ENCODE measurements around the gene ATP23. TPM values are rescaled to one million over a fixed set of nuclear protein-coding genes. Genes with fewer than 3 reads are reported as not detected.

The ATP23 gene
- total RNA-seq, 1 experiment from 2014 or later = 10.3 TPM

- ATAC-seq (no peak), DNase-seq (ENCODE audit: low read depth, low spot score) (no peak)
- CTCF ChIA-PET = no interaction called here
- TF ChIP-seq SIN3A (IDR thresholded peaks at IDR 0.05; ENCODE audit: borderline replicate concordance, insufficient read depth, low read depth, low read length) = no peak
- no peak for TF ChIP-seq POLR2AphosphoS5 (IDR thresholded peaks at IDR 0.05; ENCODE audit: low read depth, low read length)
- TF ChIP-seq, protein P1, sequence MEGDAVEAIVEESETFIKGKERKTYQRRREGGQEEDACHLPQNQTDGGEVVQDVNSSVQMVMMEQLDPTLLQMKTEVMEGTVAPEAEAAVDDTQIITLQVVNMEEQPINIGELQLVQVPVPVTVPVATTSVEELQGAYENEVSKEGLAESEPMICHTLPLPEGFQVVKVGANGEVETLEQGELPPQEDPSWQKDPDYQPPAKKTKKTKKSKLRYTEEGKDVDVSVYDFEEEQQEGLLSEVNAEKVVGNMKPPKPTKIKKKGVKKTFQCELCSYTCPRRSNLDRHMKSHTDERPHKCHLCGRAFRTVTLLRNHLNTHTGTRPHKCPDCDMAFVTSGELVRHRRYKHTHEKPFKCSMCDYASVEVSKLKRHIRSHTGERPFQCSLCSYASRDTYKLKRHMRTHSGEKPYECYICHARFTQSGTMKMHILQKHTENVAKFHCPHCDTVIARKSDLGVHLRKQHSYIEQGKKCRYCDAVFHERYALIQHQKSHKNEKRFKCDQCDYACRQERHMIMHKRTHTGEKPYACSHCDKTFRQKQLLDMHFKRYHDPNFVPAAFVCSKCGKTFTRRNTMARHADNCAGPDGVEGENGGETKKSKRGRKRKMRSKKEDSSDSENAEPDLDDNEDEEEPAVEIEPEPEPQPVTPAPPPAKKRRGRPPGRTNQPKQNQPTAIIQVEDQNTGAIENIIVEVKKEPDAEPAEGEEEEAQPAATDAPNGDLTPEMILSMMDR (IDR thresholded peaks at IDR 0.05) = no peak
- TF ChIP-seq, protein P2, sequence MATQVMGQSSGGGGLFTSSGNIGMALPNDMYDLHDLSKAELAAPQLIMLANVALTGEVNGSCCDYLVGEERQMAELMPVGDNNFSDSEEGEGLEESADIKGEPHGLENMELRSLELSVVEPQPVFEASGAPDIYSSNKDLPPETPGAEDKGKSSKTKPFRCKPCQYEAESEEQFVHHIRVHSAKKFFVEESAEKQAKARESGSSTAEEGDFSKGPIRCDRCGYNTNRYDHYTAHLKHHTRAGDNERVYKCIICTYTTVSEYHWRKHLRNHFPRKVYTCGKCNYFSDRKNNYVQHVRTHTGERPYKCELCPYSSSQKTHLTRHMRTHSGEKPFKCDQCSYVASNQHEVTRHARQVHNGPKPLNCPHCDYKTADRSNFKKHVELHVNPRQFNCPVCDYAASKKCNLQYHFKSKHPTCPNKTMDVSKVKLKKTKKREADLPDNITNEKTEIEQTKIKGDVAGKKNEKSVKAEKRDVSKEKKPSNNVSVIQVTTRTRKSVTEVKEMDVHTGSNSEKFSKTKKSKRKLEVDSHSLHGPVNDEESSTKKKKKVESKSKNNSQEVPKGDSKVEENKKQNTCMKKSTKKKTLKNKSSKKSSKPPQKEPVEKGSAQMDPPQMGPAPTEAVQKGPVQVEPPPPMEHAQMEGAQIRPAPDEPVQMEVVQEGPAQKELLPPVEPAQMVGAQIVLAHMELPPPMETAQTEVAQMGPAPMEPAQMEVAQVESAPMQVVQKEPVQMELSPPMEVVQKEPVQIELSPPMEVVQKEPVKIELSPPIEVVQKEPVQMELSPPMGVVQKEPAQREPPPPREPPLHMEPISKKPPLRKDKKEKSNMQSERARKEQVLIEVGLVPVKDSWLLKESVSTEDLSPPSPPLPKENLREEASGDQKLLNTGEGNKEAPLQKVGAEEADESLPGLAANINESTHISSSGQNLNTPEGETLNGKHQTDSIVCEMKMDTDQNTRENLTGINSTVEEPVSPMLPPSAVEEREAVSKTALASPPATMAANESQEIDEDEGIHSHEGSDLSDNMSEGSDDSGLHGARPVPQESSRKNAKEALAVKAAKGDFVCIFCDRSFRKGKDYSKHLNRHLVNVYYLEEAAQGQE (IDR thresholded peaks at IDR 0.05; ENCODE audit: insufficient read depth in 1 of 2, low read depth in 2 of 2, low read length in 1 of 2) = no peak
- TF ChIP-seq TCF7L2 (IDR thresholded peaks at IDR 0.05; ENCODE audit: low read depth, low read length) = no peak
- Histone ChIP-seq H3K27ac (ENCODE audit: low read length) (no peak overlapping the region), H3K27me3 (ENCODE audit: control insufficient read depth, insufficient read depth, low read length) (no peaks in the 10 kb centered on the region), H3K4me1 (ENCODE audit: control insufficient read depth, insufficient read depth, low read length) (peaks cover 23% of the 10 kb centered on the region), H3K9me3 (ENCODE audit: control insufficient read depth, insufficient read depth, low read depth, low read length) (no peaks in the 10 kb centered on the region), H3K36me3 (ENCODE audit: control insufficient read depth, insufficient read depth, low read length) (no peaks in the 10 kb centered on the region), H3K4me3 (ENCODE audit: low read depth in 2 of 2, low read length in 2 of 2) (no peak overlapping the region)
- in situ Hi-C loops (cut with HindIII; ENCODE audit: low pct_unique_long_range_greater_than_20kb, low sequenced_read_pairs) = no loop called here
- intact Hi-C loops (cut with micrococcal nuclease; ENCODE audit: unreplicated experiment) = no loop called here
- POLR2A ChIA-PET = interaction anchor here (0.8 kb wide), 1 partner anchor 73 kb away, joined by 4 read pairs; no protein-coding TSS in a partner anchor
- BruUV-seq (replicated peaks) = no TSS peak
Measured at GRCh38 chr12:57902478-57902969, 38.8 kb upstream of the ATP23 start.

DNA sequence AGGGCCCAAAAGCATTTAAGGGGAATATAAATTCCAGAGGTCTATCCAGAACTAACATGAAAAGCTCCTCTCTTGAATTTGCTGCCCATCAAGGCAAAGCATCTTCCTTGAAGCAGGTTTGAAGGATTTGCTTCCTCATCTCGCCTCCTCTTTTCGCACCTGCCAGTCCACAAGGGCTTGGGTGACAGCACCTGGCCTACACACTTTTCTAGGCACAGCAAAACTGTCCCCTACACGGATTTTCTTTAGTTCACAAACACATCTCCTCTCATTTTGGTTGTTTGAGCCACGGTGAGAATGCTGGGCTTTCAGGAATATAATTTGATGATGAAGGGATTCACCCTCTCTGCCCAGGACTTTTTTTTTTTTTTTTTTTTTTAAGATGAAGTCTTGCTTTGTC is 36.9 kb upstream of the ATP23 start:
- intact Hi-C loops (cut with micrococcal nuclease; ENCODE audit: unreplicated experiment) = no loop called here
- POLR2A ChIA-PET = interaction anchor here (0.6 kb wide), 1 partner anchor 132 kb away, joined by 9 read pairs; the partner anchor contains the start of gene METTL1
- H3K27me3 ChIP-seq (ENCODE audit: control insufficient read depth, insufficient read depth, low read length) = no peaks in the 10 kb centered on the region
- no peaks in the 10 kb centered on the region for H3K36me3 ChIP-seq (ENCODE audit: control insufficient read depth, insufficient read depth, low read length)
- no peaks in the 10 kb centered on the region for H3K9me3 ChIP-seq (ENCODE audit: control insufficient read depth, insufficient read depth, low read depth, low read length)
- DNase-seq (ENCODE audit: low read depth, low spot score) (no peak), ATAC-seq (no peak)
- TF ChIP-seq, protein P2 (IDR thresholded peaks at IDR 0.05; ENCODE audit: insufficient read depth in 1 of 2, low read depth in 2 of 2, low read length in 1 of 2) = no peak
- TF ChIP-seq TCF7L2 (IDR thresholded peaks at IDR 0.05; ENCODE audit: low read depth, low read length) (no peak), SIN3A (IDR thresholded peaks at IDR 0.05; ENCODE audit: borderline replicate concordance, insufficient read depth, low read depth, low read length) (no peak), POLR2AphosphoS5 (IDR thresholded peaks at IDR 0.05; ENCODE audit: low read depth, low read length) (no peak)
- TF ChIP-seq, protein P1 (IDR thresholded peaks at IDR 0.05) = no peak
- no TSS peak for BruUV-seq (replicated peaks)
- in situ Hi-C loops (cut with HindIII; ENCODE audit: low pct_unique_long_range_greater_than_20kb, low sequenced_read_pairs) = no loop called here
- CTCF ChIA-PET = interaction anchor here (0.7 to 1.4 kb wide), 3 partner anchors 16 to 101 kb away, joined by 4 to 5 read pairs (median 4); no protein-coding TSS in a partner anchor
- H3K4me1 ChIP-seq (ENCODE audit: control insufficient read depth, insufficient read depth, low read length) = peaks cover 4% of the 10 kb centered on the region
- no peak overlapping the region for H3K27ac ChIP-seq (ENCODE audit: low read length)
- no peak overlapping the region for H3K4me3 ChIP-seq (ENCODE audit: low read depth in 2 of 2, low read length in 2 of 2)
